ENCODE measurements around the gene C2. TPM values are rescaled to one million over a fixed set of nuclear protein-coding genes. Genes with fewer than 3 reads are reported as not detected.

Gene C2
- polyA plus RNA-seq, 1 of the 3 experiments (the other 2 are of a cell fraction): 0.43 TPM

DNA sequence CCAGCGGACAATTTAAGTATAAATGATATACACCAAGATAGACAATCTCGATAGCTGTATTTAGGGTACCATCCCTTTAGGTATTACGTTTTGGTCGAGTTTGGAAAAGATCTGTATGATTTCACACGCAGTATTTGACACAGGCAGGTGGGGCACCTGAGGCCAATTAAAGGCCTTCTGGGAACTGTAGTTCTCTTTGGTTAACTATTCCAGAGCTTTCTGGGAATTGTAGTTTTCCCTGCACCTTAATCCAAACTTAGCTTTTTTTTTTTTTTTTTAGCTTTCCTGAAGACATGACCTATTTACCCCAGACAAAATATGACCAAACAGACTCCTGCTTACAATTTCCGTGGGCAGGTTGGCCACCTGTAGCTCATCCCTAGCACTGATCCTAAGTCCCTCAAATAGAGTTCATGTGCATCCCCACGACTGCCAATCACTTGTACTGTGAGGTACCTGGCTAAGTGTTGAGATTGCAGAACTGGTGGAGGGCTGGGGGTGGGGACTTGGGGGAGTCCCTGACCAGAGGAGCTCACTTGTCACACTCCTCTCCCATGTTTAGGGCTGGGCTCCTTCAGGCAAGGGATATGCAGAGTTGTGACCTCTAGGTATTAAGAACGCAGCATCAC lies 29.0 kb upstream of the C2 start:
- DNase-seq: peak; percentile 44
- peak overlapping the region; percentile 73; the same call in 1 of the 2 replicates for H3K9ac ChIP-seq
- peak overlapping the region; percentile 41 to 78; a peak in 3 of 4 replicates for H3K27ac ChIP-seq (ENCODE audit: low read depth in 2 of 2, low read length in 1 of 2)
- peaks cover 15% of the 10 kb centered on the region for H3F3A ChIP-seq (replicated peaks; ENCODE audit: insufficient read depth)
- ChIA-PET POLR2A (interaction anchor here (0.6 to 1.8 kb wide), 6 partner anchors 9 to 1520 kb away, joined by 3 to 5 read pairs (median 4); partner anchors contain the start of genes CUTA, MSH5 and NEU1), CTCF (interaction anchor here (0.9 to 1.6 kb wide), 5 partner anchors 10 to 291 kb away, joined by 3 to 8 read pairs (median 4); no protein-coding TSS in a partner anchor)
- peak overlapping the region; percentile 91 for H3K4me2 ChIP-seq
- no peaks in the 10 kb centered on the region for H4K20me1 ChIP-seq (ENCODE audit: insufficient read depth)
- peaks cover 5 to 40% of the 10 kb centered on the region in 2 experiments for H3K4me1 ChIP-seq (ENCODE audit: control insufficient read depth in 1 of 2, insufficient read depth in 2 of 2, low read depth in 1 of 2, low read length in 1 of 2)
- H2AFZ ChIP-seq (ENCODE audit: low read depth): peak overlapping the region; percentile 71; the same call in 1 of the 2 replicates
- no peaks in the 10 kb centered on the region for H3K27me3 ChIP-seq (ENCODE audit: insufficient read depth)
- H3K9me2 ChIP-seq: no peaks in the 10 kb centered on the region
- WGBS (ENCODE audit: low lambda C conversion rate): 20% methylated on average over 8 of the region's 8 CpGs
- peaks cover 20% of the 10 kb centered on the region; the same call in 1 of the 2 replicates for H3K79me2 ChIP-seq (ENCODE audit: insufficient read depth)
- H3K36me3 ChIP-seq (replicated peaks in 1 of 2; ENCODE audit: control insufficient read depth in 1 of 2, insufficient read depth in 2 of 2, low read length in 1 of 2): peaks cover 12 to 21% of the 10 kb centered on the region in 2 experiments
- H3K9me3 ChIP-seq: no peaks in the 10 kb centered on the region
- peak overlapping the region; percentile 89 to 94 for H3K4me3 ChIP-seq (ENCODE audit: low read depth in 2 of 2, low read length in 1 of 2)
- no peak for TF ChIP-seq FOXM1 (IDR thresholded peaks at IDR 0.05; ENCODE audit: low read depth)
- no peak for TF ChIP-seq TEAD4 (IDR thresholded peaks at IDR 0.05; ENCODE audit: borderline replicate concordance, insufficient read depth)
- TF ChIP-seq RAD21 (IDR thresholded peaks at IDR 0.05; ENCODE audit: low read length): no peak
- no peak for TF ChIP-seq GATA2 (CRISPR knock-in tag; IDR thresholded peaks at IDR 0.05)
- TF ChIP-seq TAF1 (IDR thresholded peaks at IDR 0.05; ENCODE audit: borderline replicate concordance, low read depth, low read length): no peak
- no peak for TF ChIP-seq FOSL2 (IDR thresholded peaks at IDR 0.05; ENCODE audit: borderline replicate concordance, low read depth)
- peak; percentile 44; the same call in 1 of the 2 replicates for TF ChIP-seq POLR2AphosphoS5 (IDR thresholded peaks at IDR 0.05; ENCODE audit: low read depth, low read length)
- TF ChIP-seq CHD2 (IDR thresholded peaks at IDR 0.05; ENCODE audit: low read length, partially characterized antibody): no peak
- no peak for TF ChIP-seq GABPA (IDR thresholded peaks at IDR 0.05; ENCODE audit: low read depth)
- TF ChIP-seq PBX3 (IDR thresholded peaks at IDR 0.05): 0 out of 2 replicates have a peak, but pooled peaks have one; percentile 27
- no peak for TF ChIP-seq MEF2A (IDR thresholded peaks at IDR 0.05; ENCODE audit: borderline replicate concordance, low read depth)
- no peak for TF ChIP-seq YY1 (IDR thresholded peaks at IDR 0.05; ENCODE audit: low read depth)
- TF ChIP-seq, protein P1, sequence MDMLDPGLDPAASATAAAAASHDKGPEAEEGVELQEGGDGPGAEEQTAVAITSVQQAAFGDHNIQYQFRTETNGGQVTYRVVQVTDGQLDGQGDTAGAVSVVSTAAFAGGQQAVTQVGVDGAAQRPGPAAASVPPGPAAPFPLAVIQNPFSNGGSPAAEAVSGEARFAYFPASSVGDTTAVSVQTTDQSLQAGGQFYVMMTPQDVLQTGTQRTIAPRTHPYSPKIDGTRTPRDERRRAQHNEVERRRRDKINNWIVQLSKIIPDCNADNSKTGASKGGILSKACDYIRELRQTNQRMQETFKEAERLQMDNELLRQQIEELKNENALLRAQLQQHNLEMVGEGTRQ (IDR thresholded peaks at IDR 0.05; ENCODE audit: borderline replicate concordance, low read depth, low read length): no peak
- no peak for TF ChIP-seq NRF1 (IDR thresholded peaks at IDR 0.05; ENCODE audit: low read depth, low read length)
- TF ChIP-seq EZH2phosphoT487 (IDR thresholded peaks at IDR 0.05; ENCODE audit: borderline replicate concordance, low read depth): no peak
- TF ChIP-seq SIN3A (IDR thresholded peaks at IDR 0.05; ENCODE audit: borderline replicate concordance, low read depth, low read length): peak; percentile 19; the same call in 1 of the 2 replicates
- TF ChIP-seq, protein P2, sequence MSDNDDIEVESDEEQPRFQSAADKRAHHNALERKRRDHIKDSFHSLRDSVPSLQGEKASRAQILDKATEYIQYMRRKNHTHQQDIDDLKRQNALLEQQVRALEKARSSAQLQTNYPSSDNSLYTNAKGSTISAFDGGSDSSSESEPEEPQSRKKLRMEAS (IDR thresholded peaks at IDR 0.05; ENCODE audit: low read depth): no peak
- no peak for TF ChIP-seq EP300 (IDR thresholded peaks at IDR 0.05; ENCODE audit: borderline replicate concordance in 1 of 2, low read depth in 1 of 2, low read length in 1 of 2)
- TF ChIP-seq, protein P3, sequence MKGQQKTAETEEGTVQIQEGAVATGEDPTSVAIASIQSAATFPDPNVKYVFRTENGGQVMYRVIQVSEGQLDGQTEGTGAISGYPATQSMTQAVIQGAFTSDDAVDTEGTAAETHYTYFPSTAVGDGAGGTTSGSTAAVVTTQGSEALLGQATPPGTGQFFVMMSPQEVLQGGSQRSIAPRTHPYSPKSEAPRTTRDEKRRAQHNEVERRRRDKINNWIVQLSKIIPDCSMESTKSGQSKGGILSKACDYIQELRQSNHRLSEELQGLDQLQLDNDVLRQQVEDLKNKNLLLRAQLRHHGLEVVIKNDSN (IDR thresholded peaks at IDR 0.05; ENCODE audit: borderline replicate concordance, low read depth): peak; percentile 23; the same call in 1 of the 2 replicates
- no peak for TF ChIP-seq RFX5 (IDR thresholded peaks at IDR 0.05; ENCODE audit: low read length)
- no peak for TF ChIP-seq RCOR1 (IDR thresholded peaks at IDR 0.05; ENCODE audit: low read length)
- no peak for TF ChIP-seq ELF1 (IDR thresholded peaks at IDR 0.05)
- TF ChIP-seq, protein P4, sequence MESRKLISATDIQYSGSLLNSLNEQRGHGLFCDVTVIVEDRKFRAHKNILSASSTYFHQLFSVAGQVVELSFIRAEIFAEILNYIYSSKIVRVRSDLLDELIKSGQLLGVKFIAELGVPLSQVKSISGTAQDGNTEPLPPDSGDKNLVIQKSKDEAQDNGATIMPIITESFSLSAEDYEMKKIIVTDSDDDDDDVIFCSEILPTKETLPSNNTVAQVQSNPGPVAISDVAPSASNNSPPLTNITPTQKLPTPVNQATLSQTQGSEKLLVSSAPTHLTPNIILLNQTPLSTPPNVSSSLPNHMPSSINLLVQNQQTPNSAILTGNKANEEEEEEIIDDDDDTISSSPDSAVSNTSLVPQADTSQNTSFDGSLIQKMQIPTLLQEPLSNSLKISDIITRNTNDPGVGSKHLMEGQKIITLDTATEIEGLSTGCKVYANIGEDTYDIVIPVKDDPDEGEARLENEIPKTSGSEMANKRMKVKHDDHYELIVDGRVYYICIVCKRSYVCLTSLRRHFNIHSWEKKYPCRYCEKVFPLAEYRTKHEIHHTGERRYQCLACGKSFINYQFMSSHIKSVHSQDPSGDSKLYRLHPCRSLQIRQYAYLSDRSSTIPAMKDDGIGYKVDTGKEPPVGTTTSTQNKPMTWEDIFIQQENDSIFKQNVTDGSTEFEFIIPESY (IDR thresholded peaks at IDR 0.05; ENCODE audit: borderline replicate concordance, low read depth): no peak
- TF ChIP-seq, protein P5, sequence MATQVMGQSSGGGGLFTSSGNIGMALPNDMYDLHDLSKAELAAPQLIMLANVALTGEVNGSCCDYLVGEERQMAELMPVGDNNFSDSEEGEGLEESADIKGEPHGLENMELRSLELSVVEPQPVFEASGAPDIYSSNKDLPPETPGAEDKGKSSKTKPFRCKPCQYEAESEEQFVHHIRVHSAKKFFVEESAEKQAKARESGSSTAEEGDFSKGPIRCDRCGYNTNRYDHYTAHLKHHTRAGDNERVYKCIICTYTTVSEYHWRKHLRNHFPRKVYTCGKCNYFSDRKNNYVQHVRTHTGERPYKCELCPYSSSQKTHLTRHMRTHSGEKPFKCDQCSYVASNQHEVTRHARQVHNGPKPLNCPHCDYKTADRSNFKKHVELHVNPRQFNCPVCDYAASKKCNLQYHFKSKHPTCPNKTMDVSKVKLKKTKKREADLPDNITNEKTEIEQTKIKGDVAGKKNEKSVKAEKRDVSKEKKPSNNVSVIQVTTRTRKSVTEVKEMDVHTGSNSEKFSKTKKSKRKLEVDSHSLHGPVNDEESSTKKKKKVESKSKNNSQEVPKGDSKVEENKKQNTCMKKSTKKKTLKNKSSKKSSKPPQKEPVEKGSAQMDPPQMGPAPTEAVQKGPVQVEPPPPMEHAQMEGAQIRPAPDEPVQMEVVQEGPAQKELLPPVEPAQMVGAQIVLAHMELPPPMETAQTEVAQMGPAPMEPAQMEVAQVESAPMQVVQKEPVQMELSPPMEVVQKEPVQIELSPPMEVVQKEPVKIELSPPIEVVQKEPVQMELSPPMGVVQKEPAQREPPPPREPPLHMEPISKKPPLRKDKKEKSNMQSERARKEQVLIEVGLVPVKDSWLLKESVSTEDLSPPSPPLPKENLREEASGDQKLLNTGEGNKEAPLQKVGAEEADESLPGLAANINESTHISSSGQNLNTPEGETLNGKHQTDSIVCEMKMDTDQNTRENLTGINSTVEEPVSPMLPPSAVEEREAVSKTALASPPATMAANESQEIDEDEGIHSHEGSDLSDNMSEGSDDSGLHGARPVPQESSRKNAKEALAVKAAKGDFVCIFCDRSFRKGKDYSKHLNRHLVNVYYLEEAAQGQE (IDR thresholded peaks at IDR 0.05; ENCODE audit: low read depth, low read length): no peak
- no peak for TF ChIP-seq JUND (IDR thresholded peaks at IDR 0.05)

All from SK-N-SH (cell line).